Loucy (cell line): Measurements from ENCODE around the gene LRRC27.

Experiments
- CTCF ChIP-seq: fragments of 200-600 bp; sonication (generic); conservative IDR thresholded peaks from 2 replicates; pipeline ENCODE4 v1.5.1; 2014; ENCODE audit warnings: mild to moderate bottlenecking, antibody characterized with exemption, low read length
- EZH2phosphoT487 ChIP-seq: fragments of 200-600 bp; IDR thresholded peaks from 2 replicates; pipeline ENCODE4 v1.6.1; 2018; ENCODE audit warnings: antibody characterized with exemption, mild to moderate bottlenecking, moderate library complexity, borderline replicate concordance

GRCh38 chr10:132385389-132385667 is 53.3 kb downstream of the LRRC27 start:
- TF ChIP-seq CTCF, result no peak
- no peak for TF ChIP-seq EZH2phosphoT487
